PC-3 (cell line): ENCODE results near the gene ACSBG1.

Experiments used
- EZH2 ChIP-seq: fragments of 300-600 bp; sonication (generic); IDR thresholded peaks from one replicate; pipeline ENCODE4 v1.6.1; 2017; ENCODE audit warnings: antibody characterized with exemption, mild to moderate bottlenecking, low read length; ENCODE audit not compliant: unreplicated experiment
- TF ChIP-seq, protein P1 (sequence below): fragments of 300-600 bp; sonication (generic); conservative IDR thresholded peaks from 2 replicates; pipeline ENCODE4 v1.5.1; 2017; ENCODE audit warnings: antibody characterized with exemption, low read depth, mild to moderate bottlenecking, low read length

DNA sequence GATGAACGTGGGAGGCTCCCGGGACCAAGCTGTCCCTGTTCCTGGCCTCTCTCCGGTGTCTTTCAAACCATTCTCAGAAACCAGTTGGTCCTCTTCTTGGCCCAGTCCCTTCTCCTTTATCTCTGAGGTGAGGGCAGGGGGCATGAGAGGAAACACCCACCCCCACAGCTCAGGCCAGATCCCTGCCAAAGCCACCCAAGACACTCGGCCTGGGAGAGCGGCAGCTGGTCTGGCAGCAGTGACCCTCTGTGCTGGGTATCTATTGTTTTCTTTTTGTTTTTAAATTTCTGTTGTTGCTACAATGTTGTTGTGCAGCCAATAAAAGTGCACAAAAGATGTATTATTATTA lies 27.3 kb downstream of the ACSBG1 start:
- TF ChIP-seq, protein P1, sequence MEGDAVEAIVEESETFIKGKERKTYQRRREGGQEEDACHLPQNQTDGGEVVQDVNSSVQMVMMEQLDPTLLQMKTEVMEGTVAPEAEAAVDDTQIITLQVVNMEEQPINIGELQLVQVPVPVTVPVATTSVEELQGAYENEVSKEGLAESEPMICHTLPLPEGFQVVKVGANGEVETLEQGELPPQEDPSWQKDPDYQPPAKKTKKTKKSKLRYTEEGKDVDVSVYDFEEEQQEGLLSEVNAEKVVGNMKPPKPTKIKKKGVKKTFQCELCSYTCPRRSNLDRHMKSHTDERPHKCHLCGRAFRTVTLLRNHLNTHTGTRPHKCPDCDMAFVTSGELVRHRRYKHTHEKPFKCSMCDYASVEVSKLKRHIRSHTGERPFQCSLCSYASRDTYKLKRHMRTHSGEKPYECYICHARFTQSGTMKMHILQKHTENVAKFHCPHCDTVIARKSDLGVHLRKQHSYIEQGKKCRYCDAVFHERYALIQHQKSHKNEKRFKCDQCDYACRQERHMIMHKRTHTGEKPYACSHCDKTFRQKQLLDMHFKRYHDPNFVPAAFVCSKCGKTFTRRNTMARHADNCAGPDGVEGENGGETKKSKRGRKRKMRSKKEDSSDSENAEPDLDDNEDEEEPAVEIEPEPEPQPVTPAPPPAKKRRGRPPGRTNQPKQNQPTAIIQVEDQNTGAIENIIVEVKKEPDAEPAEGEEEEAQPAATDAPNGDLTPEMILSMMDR, result no peak
- no peak for TF ChIP-seq EZH2
